Esophagus (tissue), 2 donors: Measurements from ENCODE around the gene GALNTL6. TPM values are rescaled to one million over a fixed set of nuclear protein-coding genes. Genes with fewer than 3 reads are reported as not detected.

ENCODE experiments used
- H3K27ac ChIP-seq, 2 donors: one replicate each; pipeline ENCODE4 v1.5.1; 2013; ENCODE audit warnings: low read depth in 2 of 2, mild to moderate bottlenecking in 2 of 2, inconsistent platforms in 1 of 2, low read length in 1 of 2, moderate library complexity in 1 of 2
- H3K27me3 ChIP-seq, 2 donors: one replicate each; pipeline ENCODE4 v1.6.1; 2013; ENCODE audit warnings: low read length in 2 of 2, control low read depth in 1 of 2, mild to moderate bottlenecking in 1 of 2; ENCODE audit not compliant: insufficient read depth in 2 of 2, control insufficient read depth in 1 of 2
- H3K36me3 ChIP-seq, 2 donors: one replicate each; pipeline ENCODE4 v1.6.1; 2013; ENCODE audit warnings: low read length in 1 of 2; ENCODE audit not compliant: control insufficient read depth in 2 of 2, insufficient read depth in 2 of 2
- H3K4me1 ChIP-seq, 2 donors: one replicate each; pipeline ENCODE4 v1.6.1; 2013; ENCODE audit warnings: low read length in 1 of 2; ENCODE audit not compliant: control insufficient read depth in 2 of 2, insufficient read depth in 2 of 2
- H3K4me3 ChIP-seq, 2 donors: one replicate each; pipeline ENCODE4 v1.5.1; 2013; ENCODE audit warnings: low read length in 2 of 2, mild to moderate bottlenecking in 2 of 2, low read depth in 1 of 2, moderate library complexity in 1 of 2
- H3K9me3 ChIP-seq, 2 donors: one replicate each; pipeline ENCODE4 v1.6.1; 2013; ENCODE audit warnings: mild to moderate bottlenecking in 2 of 2, low read depth in 1 of 2, low read length in 1 of 2, moderate library complexity in 1 of 2; ENCODE audit not compliant: control insufficient read depth in 2 of 2, insufficient read depth in 1 of 2
- WGBS, 2 donors: extraction: QIAGEN DNeasy Blood & Tissue Kit; methylation state at CpG; one replicate each; pipeline ENCODE4 v1.1.7; 2013; 5-methylcytosine and 5-hydroxymethylcytosine counted together
- polyA plus RNA-seq, 2 donors: library from polyadenylated mRNA; stranded (reverse); fragments of 200-250 nt; gene quantifications; one replicate each; pipeline ENCODE4 v1.2.3, GENCODE V29; 2013
- donor health status: healthy with polysubstance abuse.
- donor health status: Bipolar disorder and iron deficiency.

The GALNTL6 gene
- polyA plus RNA-seq, 2 donors: not detected

DNA sequence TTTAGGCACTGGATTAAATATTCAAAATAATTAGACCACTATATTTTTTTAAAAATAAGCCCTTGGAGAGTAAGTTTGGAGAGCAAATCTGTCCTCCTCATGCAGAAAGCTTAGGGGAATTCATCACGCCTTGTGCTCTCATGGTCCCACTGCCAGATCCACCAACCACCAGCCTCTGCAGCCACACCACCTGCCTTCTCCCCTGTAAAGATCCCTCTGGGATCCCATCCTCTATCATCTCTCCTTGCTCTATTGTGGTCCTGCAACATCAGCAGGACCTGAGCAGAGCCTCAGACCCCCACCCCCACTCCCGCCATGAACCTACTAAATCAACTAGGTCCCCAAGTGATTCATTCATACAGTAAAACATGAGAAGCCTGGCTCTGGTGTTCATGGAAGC is 872.8 kb downstream of the GALNTL6 start:
- H3K27me3 ChIP-seq: no peaks in the 10 kb centered on the region

DNA sequence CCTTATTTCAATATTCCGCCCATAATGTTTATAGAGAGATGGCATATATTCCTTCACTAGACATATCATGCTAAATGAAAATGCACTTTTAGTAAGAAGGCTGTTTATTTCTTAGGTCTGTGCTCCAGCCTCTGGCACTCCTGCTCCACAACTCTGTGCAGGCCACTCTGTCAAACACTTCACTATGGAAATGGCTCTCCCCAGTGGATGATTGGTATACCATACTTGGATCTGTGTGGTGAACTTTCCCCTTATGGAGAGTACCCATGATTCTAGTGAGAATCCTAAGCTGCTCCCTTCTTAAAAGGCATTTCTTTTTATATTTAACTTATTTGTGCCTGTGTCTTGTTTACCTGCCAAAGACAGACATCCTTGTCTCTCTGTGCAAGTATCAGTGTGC is 875.3 kb downstream of the GALNTL6 start:
- 75 to 81% methylated on average over 1 of the region's 1 CpG for WGBS, 2 donors
- Histone ChIP-seq H3K27me3 (no peaks in the 10 kb centered on the region), H3K4me1 (no peaks in the 10 kb centered on the region), H3K27ac (no peak overlapping the region), H3K4me3 (no peak overlapping the region), H3K9me3 (peaks cover 2 to 3% of the 10 kb centered on the region in 2 donors), H3K36me3 (no peaks in the 10 kb centered on the region)

More for the DNA sequence above, 872.8 kb downstream of the GALNTL6 start:
- peaks cover 0 to 2% of the 10 kb centered on the region in 2 donors for H3K9me3 ChIP-seq
- H3K36me3 ChIP-seq: no peaks in the 10 kb centered on the region
- no peak overlapping the region for H3K27ac ChIP-seq
- H3K4me3 ChIP-seq: no peak overlapping the region
- WGBS, 2 donors: 79 to 90% methylated on average over 2 of the region's 2 CpGs
- no peaks in the 10 kb centered on the region for H3K4me1 ChIP-seq

DNA sequence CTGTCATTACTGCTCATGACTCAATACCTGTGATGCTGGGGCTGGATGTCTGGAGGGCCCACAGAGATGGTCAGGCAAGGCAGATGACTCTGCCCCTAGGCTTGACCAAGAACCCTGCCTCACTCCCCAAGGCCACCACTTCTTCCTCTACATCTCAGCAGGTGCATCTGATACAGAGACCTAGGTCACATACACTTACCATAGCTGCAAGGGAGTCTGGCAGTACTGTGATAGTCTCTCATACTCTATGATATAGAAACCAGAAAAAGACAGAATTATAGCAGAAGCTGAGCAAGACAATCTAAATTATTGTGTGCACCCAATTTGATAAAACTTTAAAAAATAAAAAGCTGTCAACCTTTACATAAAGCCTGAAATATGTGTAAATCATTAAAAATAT is 878.3 kb downstream of the GALNTL6 start:
- Histone ChIP-seq H3K36me3 (no peaks in the 10 kb centered on the region), H3K9me3 (peaks cover 2 to 3% of the 10 kb centered on the region in 2 donors), H3K4me3 (no peak overlapping the region), H3K4me1 (no peaks in the 10 kb centered on the region), H3K27me3 (no peaks in the 10 kb centered on the region), H3K27ac (no peak overlapping the region)

DNA sequence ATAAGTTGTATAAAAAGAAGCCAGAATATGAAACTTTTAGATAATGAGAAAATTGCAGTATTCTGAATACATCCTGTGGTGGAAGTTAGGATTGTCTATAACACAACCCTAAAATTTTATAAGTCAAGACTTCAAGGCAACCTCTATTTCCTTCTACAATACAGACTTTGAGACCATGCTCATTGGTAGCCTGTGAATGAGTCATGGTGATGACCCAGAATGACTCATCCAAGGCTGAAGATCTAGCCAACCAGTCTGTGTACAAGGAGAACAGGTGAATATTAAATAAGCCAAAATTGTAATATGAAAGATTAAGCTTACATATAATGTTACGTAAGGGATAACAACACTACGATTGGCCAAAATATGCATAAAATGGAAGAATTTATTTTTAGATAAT is 879.5 kb downstream of the GALNTL6 start:
- Histone ChIP-seq H3K36me3 (no peaks in the 10 kb centered on the region), H3K27me3 (no peaks in the 10 kb centered on the region), H3K4me3 (no peak overlapping the region), H3K27ac (no peak overlapping the region), H3K9me3 (peaks cover 2 to 3% of the 10 kb centered on the region in 2 donors), H3K4me1 (no peaks in the 10 kb centered on the region)
- WGBS, 2 donors: 62 to 70% methylated on average over 2 of the region's 2 CpGs

DNA sequence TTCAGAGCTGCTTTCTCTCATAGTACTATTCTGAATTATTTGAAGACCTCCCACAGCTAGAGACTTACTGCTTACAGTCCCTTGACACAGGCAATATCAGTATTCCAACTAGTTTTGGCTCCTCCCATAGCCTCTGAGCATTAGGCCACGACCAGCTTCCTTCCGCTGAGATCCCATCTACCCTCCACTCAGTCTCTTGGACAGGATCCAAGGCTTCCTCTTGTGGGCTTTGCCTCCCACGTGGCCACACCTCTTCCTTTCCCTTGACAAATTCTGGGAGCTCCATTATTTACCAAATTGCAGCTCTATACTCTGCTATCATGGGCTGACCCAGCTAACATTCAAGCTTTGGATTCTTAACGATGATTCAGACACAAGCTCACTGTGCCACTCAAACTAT is 885.1 kb downstream of the GALNTL6 start:
- Histone ChIP-seq H3K36me3 (no peaks in the 10 kb centered on the region), H3K27ac (no peak overlapping the region), H3K27me3 (no peaks in the 10 kb centered on the region), H3K9me3 (no peaks in the 10 kb centered on the region), H3K4me1 (no peaks in the 10 kb centered on the region), H3K4me3 (no peak overlapping the region)
- WGBS, 2 donors: 31 to 36% methylated on average over 4 of the region's 4 CpGs

DNA sequence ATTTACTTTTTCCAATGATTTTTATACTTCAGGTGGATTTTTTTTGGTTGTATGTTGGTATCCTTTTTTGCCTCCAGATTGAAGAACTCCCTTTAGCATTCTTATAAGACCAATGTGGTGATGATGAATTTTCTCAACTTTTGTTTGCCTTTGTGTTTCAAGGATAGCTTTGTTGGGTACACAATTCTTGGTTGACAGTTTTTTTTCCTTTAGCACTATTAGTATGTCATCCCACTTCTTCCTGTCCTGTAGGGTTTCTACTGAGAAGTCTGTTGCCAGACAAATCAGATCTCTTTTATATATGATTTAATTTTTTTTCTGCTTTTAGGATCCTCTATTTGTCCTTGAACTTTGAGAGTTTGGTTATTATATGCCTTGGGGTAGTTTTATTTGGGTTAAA is 892.4 kb downstream of the GALNTL6 start:
- Histone ChIP-seq H3K36me3 (no peaks in the 10 kb centered on the region), H3K4me3 (no peak overlapping the region), H3K4me1 (no peaks in the 10 kb centered on the region), H3K9me3 (peaks cover 3% of the 10 kb centered on the region in 2 donors), H3K27me3 (no peaks in the 10 kb centered on the region), H3K27ac (no peak overlapping the region)

DNA sequence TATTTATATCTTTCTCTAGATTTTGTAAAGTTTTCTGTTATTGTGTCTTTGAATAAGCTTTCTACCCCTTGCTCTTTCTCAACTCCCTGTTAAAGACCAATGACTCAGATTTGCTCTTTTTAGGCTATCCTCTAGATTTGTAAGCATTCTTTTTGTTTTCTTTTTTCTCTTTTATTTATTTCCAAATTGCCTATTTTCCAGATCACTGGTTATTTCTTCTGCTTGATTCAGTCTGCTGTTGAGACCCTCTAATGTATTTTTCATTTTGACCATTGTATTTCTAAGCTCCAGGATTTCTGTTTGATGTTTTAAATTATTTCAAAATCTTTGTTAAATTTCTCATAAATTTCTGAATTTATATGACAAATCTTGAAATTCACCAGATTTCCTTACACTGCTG is 892.8 kb downstream of the GALNTL6 start:
- Histone ChIP-seq H3K4me1 (no peaks in the 10 kb centered on the region), H3K36me3 (no peaks in the 10 kb centered on the region), H3K4me3 (no peak overlapping the region), H3K9me3 (peaks cover 3% of the 10 kb centered on the region in 2 donors), H3K27ac (no peak overlapping the region), H3K27me3 (no peaks in the 10 kb centered on the region)

DNA sequence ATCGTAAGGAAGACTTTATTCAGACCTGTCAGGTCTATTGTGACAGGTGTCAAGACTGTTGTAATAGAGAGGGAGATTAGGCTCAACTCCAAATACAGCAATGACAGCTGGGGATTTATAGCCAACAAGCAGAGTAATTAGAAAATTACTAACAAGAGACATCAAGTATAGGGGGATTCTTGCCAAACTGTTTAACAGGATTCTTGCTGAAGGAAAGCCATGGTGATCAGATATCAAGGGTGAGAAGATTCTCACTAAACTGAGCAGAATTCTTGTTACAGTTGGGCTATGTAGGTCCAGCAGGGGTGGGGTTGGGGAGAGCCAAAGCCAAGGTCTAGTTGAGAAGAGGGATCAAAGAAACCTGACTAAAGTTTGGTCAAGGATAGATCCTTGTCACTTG is 894.4 kb downstream of the GALNTL6 start:
- WGBS, 2 donors: 45 to 55% methylated on average over 1 of the region's 1 CpG
- Histone ChIP-seq H3K9me3 (peaks cover 3% of the 10 kb centered on the region in 2 donors), H3K4me3 (no peak overlapping the region), H3K27ac (no peak overlapping the region), H3K27me3 (no peaks in the 10 kb centered on the region), H3K4me1 (no peaks in the 10 kb centered on the region), H3K36me3 (no peaks in the 10 kb centered on the region)

DNA sequence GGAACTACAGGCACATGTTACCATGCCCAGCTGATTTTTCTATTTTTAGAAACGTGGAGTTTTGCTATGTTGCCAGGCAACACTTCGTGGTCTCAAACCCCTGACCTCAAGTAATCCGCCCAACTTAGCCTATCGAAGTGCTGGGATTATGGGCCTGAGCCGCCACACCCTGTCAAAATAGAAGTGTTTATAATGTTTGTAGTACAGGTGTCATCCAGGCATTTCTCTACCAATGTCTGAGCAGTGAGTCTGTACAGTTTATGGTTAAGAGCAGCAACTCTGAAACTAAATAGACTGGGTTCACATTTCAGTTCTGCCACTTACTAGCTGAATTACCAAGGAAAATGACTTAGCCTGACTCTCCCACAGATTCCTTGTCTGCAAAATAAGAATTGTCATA is 895.0 kb downstream of the GALNTL6 start:
- 61 to 62% methylated on average over 5 of the region's 5 CpGs for WGBS, 2 donors
- H3K36me3 ChIP-seq: no peaks in the 10 kb centered on the region
- no peak overlapping the region for H3K27ac ChIP-seq
- no peaks in the 10 kb centered on the region for H3K27me3 ChIP-seq
- no peaks in the 10 kb centered on the region for H3K4me1 ChIP-seq
- peaks cover 3% of the 10 kb centered on the region in 2 donors for H3K9me3 ChIP-seq
- H3K4me3 ChIP-seq: no peak overlapping the region

DNA sequence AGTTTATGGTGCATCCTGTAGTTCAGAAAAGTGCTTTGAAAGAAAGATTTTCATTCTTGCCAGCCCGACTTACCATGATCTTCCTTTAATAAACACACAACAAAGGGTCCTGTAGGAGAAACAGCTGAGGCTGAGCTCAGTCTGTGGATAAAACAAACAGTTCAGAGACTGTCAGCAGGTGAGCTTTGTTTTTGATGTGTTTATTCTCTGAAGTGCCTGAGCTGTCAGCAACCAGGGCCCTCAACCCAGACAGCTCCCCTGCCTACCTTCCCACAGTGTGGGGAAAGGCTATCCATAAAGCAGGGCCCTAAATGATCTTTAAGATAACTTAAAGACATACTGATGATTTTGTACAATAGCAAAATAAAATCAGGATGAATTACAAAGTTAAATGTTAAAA is 896.2 kb downstream of the GALNTL6 start:
- no peak overlapping the region for H3K27ac ChIP-seq
- H3K27me3 ChIP-seq: no peaks in the 10 kb centered on the region
- WGBS, 2 donors: 24 to 29% methylated on average over 1 of the region's 1 CpG
- peaks cover 3% of the 10 kb centered on the region in 2 donors for H3K9me3 ChIP-seq
- no peaks in the 10 kb centered on the region for H3K4me1 ChIP-seq
- no peak overlapping the region for H3K4me3 ChIP-seq
- no peaks in the 10 kb centered on the region for H3K36me3 ChIP-seq
